NCI-H2107 treated with DMSO at 0.1 percent for 48 hours (cell line): ENCODE results near the gene CAPZB.
"Not testable (repeated sequence)": the region's sequence is repeated elsewhere in the genome, so short reads cannot be mapped to it uniquely, and the experiment has no call there.

Source experiments
- DNase-seq: peaks from one replicate; lab custom pipeline; 2025; ENCODE audit not compliant: unreplicated experiment; lab: John Stamatoyannopoulos, UW

The CAPZB gene

GRCh38 chr1:19499887-19500286 lies 14.5 kb upstream of the CAPZB start:
- DNase-seq = not testable (repeated sequence)

- not testable (repeated sequence) for DNase-seq
Observed at GRCh38 chr1:19497443-19497842, 12.1 kb upstream of the CAPZB start.

GRCh38 chr1:19496527-19496874 lies 11.2 kb upstream of the CAPZB start:
- DNase-seq = no peak

- no peak for DNase-seq
Observed at GRCh38 chr1:19495799-19496526, 10.6 kb upstream of the CAPZB start.

GRCh38 chr1:19495000-19495656 lies 9.8 kb upstream of the CAPZB start:
- DNase-seq = no peak

GRCh38 chr1:19493547-19493946 lies 8.2 kb upstream of the CAPZB start:
- DNase-seq = no peak

GRCh38 chr1:19489996-19490395 lies 4.7 kb upstream of the CAPZB start:
- DNase-seq = no peak

- DNase-seq = no peak
Observed at GRCh38 chr1:19488136-19488535, 2.8 kb upstream of the CAPZB start.

- no peak for DNase-seq
Observed at GRCh38 chr1:19484798-19485361, 459 bp downstream of the CAPZB start.

GRCh38 chr1:19484338-19484797 lies 971 bp downstream of the CAPZB start:
- no peak for DNase-seq

- DNase-seq = no peak
Observed at GRCh38 chr1:19483691-19484090, 1.6 kb downstream of the CAPZB start.

- no peak for DNase-seq
Observed at GRCh38 chr1:19483261-19483660, 2.1 kb downstream of the CAPZB start.

- DNase-seq = no peak
Observed at GRCh38 chr1:19481826-19482398, 3.4 kb downstream of the CAPZB start.

GRCh38 chr1:19480282-19480681 lies 5.1 kb downstream of the CAPZB start:
- no peak for DNase-seq

- DNase-seq = no peak
Observed at GRCh38 chr1:19479351-19480120, 5.8 kb downstream of the CAPZB start.

GRCh38 chr1:19478322-19478721 lies 7.0 kb downstream of the CAPZB start:
- DNase-seq = no peak

- DNase-seq = no peak
Observed at GRCh38 chr1:19477284-19478249, 7.8 kb downstream of the CAPZB start.

GRCh38 chr1:19476450-19477190 lies 8.7 kb downstream of the CAPZB start:
- DNase-seq = no peak

GRCh38 chr1:19475296-19475695 lies 10.0 kb downstream of the CAPZB start:
- no peak for DNase-seq
